Measurements from ENCODE around the gene ATIC. TPM values are rescaled to one million over a fixed set of nuclear protein-coding genes. Genes with fewer than 3 reads are reported as not detected.

ATIC gene
- total and polyA plus RNA-seq, 9 donors = 20.8 to 126 (median 63.7) TPM

GRCh38 chr2:215361211-215361875 is 49.5 kb downstream of the ATIC start:
- intact Hi-C loops (cut with DNase I) = no loop called here
- WGBS, 3 donors = 89 to 92% (median 90%) methylated on average over 4 of the region's 4 CpGs
- no peaks in the 10 kb centered on the region for H3K9me3 ChIP-seq
- H3K27ac ChIP-seq = no peak overlapping the region
- H3K36me3 ChIP-seq = no peaks in the 10 kb centered on the region
- no peak overlapping the region for H3K4me3 ChIP-seq
- H3K27me3 ChIP-seq = no peaks in the 10 kb centered on the region
- TF ChIP-seq EP300 (IDR thresholded peaks at IDR 0.05) (no peak), POLR2A (IDR thresholded peaks at IDR 0.05) (no peak), CTCF (IDR thresholded peaks at IDR 0.05) (no peak)
- DNase-seq = no peak
- no peaks in the 10 kb centered on the region for H3K4me1 ChIP-seq (ENCODE audit: insufficient read depth)

- TF ChIP-seq EP300 (IDR thresholded peaks at IDR 0.05) (no peak), CTCF (IDR thresholded peaks at IDR 0.05) (no peak), POLR2A (IDR thresholded peaks at IDR 0.05) (no peak)
- 70 to 85% (median 72%) methylated on average over 6 of the region's 6 CpGs for WGBS, 3 donors
- no peaks in the 10 kb centered on the region for H3K27me3 ChIP-seq
- no peaks in the 10 kb centered on the region for H3K36me3 ChIP-seq
- no peak overlapping the region for H3K4me3 ChIP-seq
- intact Hi-C loops (cut with DNase I) = no loop called here
- DNase-seq = no peak
- no peak overlapping the region for H3K27ac ChIP-seq
- no peaks in the 10 kb centered on the region for H3K4me1 ChIP-seq (ENCODE audit: insufficient read depth)
- H3K9me3 ChIP-seq = no peaks in the 10 kb centered on the region
These were observed 50.2 kb downstream of the ATIC start for GRCh38 chr2:215361876-215362561.

GRCh38 chr2:215362562-215362904 is 50.7 kb downstream of the ATIC start:
- H3K27me3 ChIP-seq = no peaks in the 10 kb centered on the region
- no peak overlapping the region for H3K4me3 ChIP-seq
- H3K27ac ChIP-seq = no peak overlapping the region
- H3K36me3 ChIP-seq = no peaks in the 10 kb centered on the region
- no peak for DNase-seq
- TF ChIP-seq POLR2A (IDR thresholded peaks at IDR 0.05) = no peak
- no peak for TF ChIP-seq EP300 (IDR thresholded peaks at IDR 0.05)
- TF ChIP-seq CTCF (IDR thresholded peaks at IDR 0.05) = no peak
- intact Hi-C loops (cut with DNase I) = no loop called here
- 91 to 96% (median 92%) methylated on average over 8 of the region's 8 CpGs for WGBS, 3 donors
- no peaks in the 10 kb centered on the region for H3K9me3 ChIP-seq
- no peaks in the 10 kb centered on the region for H3K4me1 ChIP-seq (ENCODE audit: insufficient read depth)

- H3K4me1 ChIP-seq (ENCODE audit: insufficient read depth) = no peaks in the 10 kb centered on the region
- intact Hi-C loops (cut with DNase I) = no loop called here
These were observed 51.2 kb downstream of the ATIC start for GRCh38 chr2:215363039-215363438.

More at GRCh38 chr2:215363039-215363438, 51.2 kb downstream of the ATIC start:
- Histone ChIP-seq H3K27me3 (no peaks in the 10 kb centered on the region), H3K9me3 (no peaks in the 10 kb centered on the region), H3K27ac (no peak overlapping the region), H3K36me3 (no peaks in the 10 kb centered on the region), H3K4me3 (no peak overlapping the region)
- TF ChIP-seq CTCF (IDR thresholded peaks at IDR 0.05) = no peak
- no peak for TF ChIP-seq EP300 (IDR thresholded peaks at IDR 0.05)
- no peak for TF ChIP-seq POLR2A (IDR thresholded peaks at IDR 0.05)
- WGBS, 3 donors = 74 to 91% (median 78%) methylated on average over 2 of the region's 2 CpGs
- DNase-seq = no peak

Measured in ovary (tissue), 9 donors.